NCI-H146 treated with DMSO at 0.1 percent for 48 hours (cell line): Measurements from ENCODE around the gene CDKN2B-AS1.

Experiments
- DNase-seq: peaks from one replicate; lab custom pipeline; 2025; ENCODE audit not compliant: unreplicated experiment; lab: John Stamatoyannopoulos, UW

CDKN2B-AS1 gene

GRCh38 chr9:22147813-22148527 is 153.4 kb downstream of the CDKN2B-AS1 start:
- DNase-seq = no peak

GRCh38 chr9:22148528-22148875 is 153.9 kb downstream of the CDKN2B-AS1 start:
- DNase-seq = no peak

GRCh38 chr9:22148876-22149637 is 154.5 kb downstream of the CDKN2B-AS1 start:
- DNase-seq = no peak

- no peak for DNase-seq
These were observed 159.5 kb downstream of the CDKN2B-AS1 start for GRCh38 chr9:22154064-22154463.

- DNase-seq = no peak
These were observed 162.0 kb downstream of the CDKN2B-AS1 start for GRCh38 chr9:22156586-22156985.

GRCh38 chr9:22157276-22157675 is 162.7 kb downstream of the CDKN2B-AS1 start:
- DNase-seq = no peak

GRCh38 chr9:22157828-22158227 is 163.2 kb downstream of the CDKN2B-AS1 start:
- no peak for DNase-seq

GRCh38 chr9:22158271-22158670 is 163.7 kb downstream of the CDKN2B-AS1 start:
- DNase-seq = no peak

GRCh38 chr9:22158927-22159346 is 164.3 kb downstream of the CDKN2B-AS1 start:
- no peak for DNase-seq

GRCh38 chr9:22159586-22159985 is 165.0 kb downstream of the CDKN2B-AS1 start:
- no peak for DNase-seq

- DNase-seq = no peak
These were observed 165.6 kb downstream of the CDKN2B-AS1 start for GRCh38 chr9:22160221-22160620.

- DNase-seq = no peak
These were observed 170.6 kb downstream of the CDKN2B-AS1 start for GRCh38 chr9:22165144-22165543.

GRCh38 chr9:22169243-22169642 is 174.7 kb downstream of the CDKN2B-AS1 start:
- no peak for DNase-seq

GRCh38 chr9:22169727-22170503 is 175.3 kb downstream of the CDKN2B-AS1 start:
- DNase-seq = no peak
